ENCODE results near the gene LYPD4. TPM values are rescaled to one million over a fixed set of nuclear protein-coding genes. Genes with fewer than 3 reads are reported as not detected.

LYPD4 gene
- total RNA-seq, 1 donor from 2014 or later = not detected

DNA sequence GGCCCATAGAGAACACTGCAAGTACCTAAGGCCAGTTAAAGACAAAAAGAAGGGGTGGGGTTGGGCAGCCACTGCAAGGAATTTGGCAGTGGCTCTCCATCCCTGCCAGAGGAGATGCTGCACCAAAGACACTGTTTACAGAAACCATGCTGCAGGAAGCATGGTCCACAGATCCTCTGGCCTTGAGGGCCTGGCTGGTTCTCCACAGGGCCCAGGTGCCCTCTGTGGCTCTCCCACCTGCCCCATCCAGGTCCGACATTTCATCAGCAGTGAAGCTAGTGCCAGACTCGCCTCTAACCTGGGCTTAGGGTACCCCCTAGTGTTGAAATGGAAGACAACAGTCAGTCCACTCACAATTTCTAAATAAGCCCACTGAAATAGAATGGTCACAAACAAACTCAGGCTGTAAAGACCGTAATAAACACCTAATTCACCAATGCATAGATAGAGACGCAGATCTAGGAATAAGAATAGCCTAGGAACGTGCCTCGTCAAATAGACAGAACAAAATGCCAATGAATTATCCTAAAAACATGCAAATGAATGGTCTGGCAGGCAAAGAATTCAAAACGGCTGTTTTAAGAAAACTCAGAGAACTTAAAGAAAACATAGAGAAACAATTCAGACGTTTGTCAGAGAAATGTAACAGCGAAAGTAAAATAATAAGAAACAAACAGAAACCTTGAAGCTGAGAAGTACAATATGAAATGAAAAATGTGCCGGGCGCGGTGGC, 23.3 kb downstream of the LYPD4 start:
- Histone ChIP-seq H3K27ac (replicated peaks) (no peak overlapping the region), H3K9me3 (replicated peaks) (peaks cover 1% of the 10 kb centered on the region), H3K4me3 (no peak overlapping the region), H3K4me1 (no peaks in the 10 kb centered on the region), H3K27me3 (ENCODE audit: low read depth) (peaks cover 75% of the 10 kb centered on the region), H3K36me3 (no peaks in the 10 kb centered on the region)
- no peak for DNase-seq
- intact Hi-C loops (cut with micrococcal nuclease) = no loop called here
- TF ChIP-seq, protein P1, sequence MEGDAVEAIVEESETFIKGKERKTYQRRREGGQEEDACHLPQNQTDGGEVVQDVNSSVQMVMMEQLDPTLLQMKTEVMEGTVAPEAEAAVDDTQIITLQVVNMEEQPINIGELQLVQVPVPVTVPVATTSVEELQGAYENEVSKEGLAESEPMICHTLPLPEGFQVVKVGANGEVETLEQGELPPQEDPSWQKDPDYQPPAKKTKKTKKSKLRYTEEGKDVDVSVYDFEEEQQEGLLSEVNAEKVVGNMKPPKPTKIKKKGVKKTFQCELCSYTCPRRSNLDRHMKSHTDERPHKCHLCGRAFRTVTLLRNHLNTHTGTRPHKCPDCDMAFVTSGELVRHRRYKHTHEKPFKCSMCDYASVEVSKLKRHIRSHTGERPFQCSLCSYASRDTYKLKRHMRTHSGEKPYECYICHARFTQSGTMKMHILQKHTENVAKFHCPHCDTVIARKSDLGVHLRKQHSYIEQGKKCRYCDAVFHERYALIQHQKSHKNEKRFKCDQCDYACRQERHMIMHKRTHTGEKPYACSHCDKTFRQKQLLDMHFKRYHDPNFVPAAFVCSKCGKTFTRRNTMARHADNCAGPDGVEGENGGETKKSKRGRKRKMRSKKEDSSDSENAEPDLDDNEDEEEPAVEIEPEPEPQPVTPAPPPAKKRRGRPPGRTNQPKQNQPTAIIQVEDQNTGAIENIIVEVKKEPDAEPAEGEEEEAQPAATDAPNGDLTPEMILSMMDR (IDR thresholded peaks at IDR 0.05; ENCODE audit: borderline replicate concordance) = peak; percentile 56

GRCh38 chr19:41816761-41817160, 27.7 kb downstream of the LYPD4 start:
- no peaks in the 10 kb centered on the region for H3K4me1 ChIP-seq
- TF ChIP-seq, protein P1 (IDR thresholded peaks at IDR 0.05; ENCODE audit: borderline replicate concordance) = no peak
- no peak overlapping the region for H3K4me3 ChIP-seq
- intact Hi-C loops (cut with micrococcal nuclease) = no loop called here
- peaks cover 62% of the 10 kb centered on the region for H3K27me3 ChIP-seq (ENCODE audit: low read depth)
- no peak overlapping the region for H3K27ac ChIP-seq (replicated peaks)
- no peak for DNase-seq
- no peaks in the 10 kb centered on the region for H3K36me3 ChIP-seq
- no peaks in the 10 kb centered on the region for H3K9me3 ChIP-seq (replicated peaks)

DNA sequence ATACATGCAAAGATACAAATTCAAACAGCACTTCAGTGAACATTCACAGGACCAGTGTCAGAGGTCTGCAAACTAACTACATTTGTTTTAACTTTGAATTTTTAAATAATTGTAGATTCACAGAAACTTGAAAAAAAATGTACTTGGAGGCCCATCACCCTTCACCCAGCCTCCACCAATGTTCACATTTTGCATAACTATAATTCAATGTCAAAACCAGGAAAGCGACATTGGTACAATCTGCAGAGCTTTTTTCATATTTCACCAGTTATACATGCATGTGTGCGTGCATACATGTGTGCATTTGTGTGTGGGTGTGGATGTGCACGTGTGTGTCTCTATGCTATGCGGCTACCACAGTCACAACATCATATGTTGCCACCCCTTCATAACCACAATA, 29.2 kb downstream of the LYPD4 start:
- TF ChIP-seq, protein P1 (IDR thresholded peaks at IDR 0.05; ENCODE audit: borderline replicate concordance) = no peak
- DNase-seq = no peak

GRCh38 chr19:41813911-41814310, 30.6 kb downstream of the LYPD4 start:
- Histone ChIP-seq H3K4me1 (no peaks in the 10 kb centered on the region), H3K36me3 (no peaks in the 10 kb centered on the region), H3K9me3 (replicated peaks) (no peaks in the 10 kb centered on the region), H3K4me3 (no peak overlapping the region), H3K27me3 (ENCODE audit: low read depth) (peaks cover 62% of the 10 kb centered on the region), H3K27ac (replicated peaks) (no peak overlapping the region)
- TF ChIP-seq, protein P1 (IDR thresholded peaks at IDR 0.05; ENCODE audit: borderline replicate concordance) = no peak
- DNase-seq = no peak
- intact Hi-C loops (cut with micrococcal nuclease) = no loop called here

More for the DNA sequence above, 29.2 kb downstream of the LYPD4 start:
- no peak overlapping the region for H3K27ac ChIP-seq (replicated peaks)
- no peak overlapping the region for H3K4me3 ChIP-seq
- no peaks in the 10 kb centered on the region for H3K9me3 ChIP-seq (replicated peaks)
- intact Hi-C loops (cut with micrococcal nuclease) = no loop called here
- H3K36me3 ChIP-seq = no peaks in the 10 kb centered on the region
- H3K4me1 ChIP-seq = no peaks in the 10 kb centered on the region
- peaks cover 62% of the 10 kb centered on the region for H3K27me3 ChIP-seq (ENCODE audit: low read depth)

GRCh38 chr19:41811981-41812380, 32.5 kb downstream of the LYPD4 start:
- TF ChIP-seq, protein P1 (IDR thresholded peaks at IDR 0.05; ENCODE audit: borderline replicate concordance) = no peak
- no peaks in the 10 kb centered on the region for H3K9me3 ChIP-seq (replicated peaks)
- peaks cover 79% of the 10 kb centered on the region for H3K27me3 ChIP-seq (ENCODE audit: low read depth)
- no peaks in the 10 kb centered on the region for H3K4me1 ChIP-seq
- H3K4me3 ChIP-seq = no peak overlapping the region
- H3K27ac ChIP-seq (replicated peaks) = no peak overlapping the region
- H3K36me3 ChIP-seq = no peaks in the 10 kb centered on the region
- intact Hi-C loops (cut with micrococcal nuclease) = no loop called here
- no peak for DNase-seq
